ENCODE results near the gene TXNRD3. TPM values are rescaled to one million over a fixed set of nuclear protein-coding genes. Genes with fewer than 3 reads are reported as not detected.

Gene TXNRD3
- total RNA-seq, 8 experiments from 2014 or later = 3.7 to 17.7 (median 7.4) TPM

DNA sequence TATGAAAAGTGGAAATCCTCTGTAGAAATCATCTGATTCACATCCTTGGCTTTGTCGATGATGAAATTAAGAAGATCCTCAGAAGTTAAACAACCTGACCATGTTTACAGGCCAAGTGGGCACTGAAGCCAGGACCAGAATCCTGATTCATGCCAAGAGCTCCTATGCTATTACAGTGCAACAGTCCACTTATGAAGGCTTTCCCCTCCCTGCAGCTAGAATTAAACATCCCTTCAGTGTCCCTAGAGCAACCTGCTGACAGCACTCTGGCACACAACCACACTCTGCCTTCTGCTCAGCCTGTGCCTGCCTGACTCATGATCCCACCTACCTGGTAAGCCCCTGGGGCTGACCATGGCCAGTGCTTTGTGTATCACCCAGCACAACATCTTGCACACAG lies 33.8 kb downstream of the TXNRD3 start:
- no peak overlapping the region for H3K27ac ChIP-seq
- H3K4me3 ChIP-seq = no peak overlapping the region
- 43 to 100% (median 100%) methylated on average over 1 of the region's 1 CpG; no CpG with 5 or more reads in 4 of the 10 experiments for WGBS, 10 experiments
- H3K4me1 ChIP-seq (replicated peaks in 1 of 2) = no peaks in the 10 kb centered on the region
- in situ Hi-C loops (cut with MboI; ENCODE audit: low pct_unique_long_range_greater_than_20kb in 2 of 9, low sequenced_read_pairs in 9 of 9, unreplicated experiment in 9 of 9) = no loop called here
- ATAC-seq (replicated peaks in 6 of 8) = peak in 2 of 8 experiments; percentile 53 to 65

GRCh38 chr3:126620738-126621137 lies 34.2 kb downstream of the TXNRD3 start:
- H3K27ac ChIP-seq = no peak overlapping the region
- peak in 3 of 8 experiments; percentile 16 to 86 (median 32) for ATAC-seq (replicated peaks in 6 of 8)
- H3K4me1 ChIP-seq (replicated peaks in 1 of 2) = no peaks in the 10 kb centered on the region
- no peak overlapping the region for H3K4me3 ChIP-seq
- 48 to 100% (median 100%) methylated on average over 1 to 5 of the region's 7 CpGs; no CpG with 5 or more reads in 3 of the 10 experiments for WGBS, 10 experiments
- in situ Hi-C loops (cut with MboI; ENCODE audit: low pct_unique_long_range_greater_than_20kb in 2 of 9, low sequenced_read_pairs in 9 of 9, unreplicated experiment in 9 of 9) = no loop called here

- Histone ChIP-seq H3K4me1 (replicated peaks in 1 of 2) (no peaks in the 10 kb centered on the region), H3K27ac (no peak overlapping the region), H3K4me3 (no peak overlapping the region)
- ATAC-seq (replicated peaks in 6 of 8) = no peak
- in situ Hi-C loops (cut with MboI; ENCODE audit: low pct_unique_long_range_greater_than_20kb in 2 of 9, low sequenced_read_pairs in 9 of 9, unreplicated experiment in 9 of 9) = no loop called here
Observed at GRCh38 chr3:126618760-126619159, 36.2 kb downstream of the TXNRD3 start.

GRCh38 chr3:126618021-126618420 lies 36.9 kb downstream of the TXNRD3 start:
- Histone ChIP-seq H3K4me3 (no peak overlapping the region), H3K27ac (no peak overlapping the region), H3K4me1 (replicated peaks in 1 of 2) (peaks cover 0 to 3% of the 10 kb centered on the region in 2 donors)
- no peak for ATAC-seq (replicated peaks in 6 of 8)
- in situ Hi-C loops (cut with MboI; ENCODE audit: low pct_unique_long_range_greater_than_20kb in 2 of 9, low sequenced_read_pairs in 9 of 9, unreplicated experiment in 9 of 9) = no loop called here
- WGBS, 10 experiments = 11 to 100% (median 79%) methylated on average over 1 of the region's 1 CpG; no CpG with 5 or more reads in 2 of the 10 experiments

GRCh38 chr3:126617571-126617970 lies 37.4 kb downstream of the TXNRD3 start:
- Histone ChIP-seq H3K4me3 (no peak overlapping the region), H3K4me1 (replicated peaks in 1 of 2) (peaks cover 0 to 3% of the 10 kb centered on the region in 2 donors), H3K27ac (no peak overlapping the region)
- in situ Hi-C loops (cut with MboI; ENCODE audit: low pct_unique_long_range_greater_than_20kb in 2 of 9, low sequenced_read_pairs in 9 of 9, unreplicated experiment in 9 of 9) = no loop called here
- no peak for ATAC-seq (replicated peaks in 6 of 8)

GRCh38 chr3:126616931-126617330 lies 38.0 kb downstream of the TXNRD3 start:
- H3K27ac ChIP-seq = no peak overlapping the region
- H3K4me1 ChIP-seq (replicated peaks in 1 of 2) = peaks cover 0 to 3% of the 10 kb centered on the region in 2 donors
- 70 to 100% (median 90%) methylated on average over 1 to 2 of the region's 2 CpGs; no CpG with 5 or more reads in 1 of the 10 experiments for WGBS, 10 experiments
- no peak for ATAC-seq (replicated peaks in 6 of 8)
- no peak overlapping the region for H3K4me3 ChIP-seq
- in situ Hi-C loops (cut with MboI; ENCODE audit: low pct_unique_long_range_greater_than_20kb in 2 of 9, low sequenced_read_pairs in 9 of 9, unreplicated experiment in 9 of 9) = no loop called here

DNA sequence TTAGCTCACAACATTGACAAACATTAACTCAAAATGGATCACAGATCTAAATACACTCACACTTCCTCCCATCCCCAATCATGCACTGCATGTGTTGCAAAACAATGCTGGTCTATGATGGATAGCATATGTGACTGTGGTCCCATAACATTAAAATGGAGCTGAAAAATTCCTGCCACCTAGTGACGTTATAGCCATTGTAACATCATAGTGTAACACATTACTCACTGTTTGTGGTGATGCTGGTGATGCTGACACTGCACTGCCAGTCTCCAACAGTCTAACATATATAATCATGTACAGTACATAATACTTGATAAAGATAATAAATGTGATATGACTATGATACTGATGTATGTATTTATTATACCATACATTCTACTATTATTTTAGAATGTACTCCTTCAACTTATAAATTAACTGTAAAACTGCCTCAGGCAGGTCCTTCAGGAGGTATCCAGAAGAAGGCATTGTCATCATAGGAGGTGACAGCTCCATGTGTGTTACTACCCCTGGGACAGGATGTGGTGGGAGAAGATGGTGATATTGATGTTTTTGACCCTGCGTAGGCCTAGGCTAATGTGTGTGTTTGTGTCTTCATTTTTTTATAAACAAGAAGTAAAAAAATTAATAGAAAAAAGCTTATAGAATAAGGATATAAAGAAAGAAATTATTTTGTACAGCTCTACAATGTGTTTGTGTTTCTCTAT lies 41.3 kb downstream of the TXNRD3 start:
- peaks cover 0 to 3% of the 10 kb centered on the region in 2 donors for H3K4me1 ChIP-seq (replicated peaks in 1 of 2)
- ATAC-seq (replicated peaks in 6 of 8) = peak in 5 of 8 experiments; percentile 53 to 94 (median 73)
- 50 to 100% (median 71%) methylated on average over 1 to 2 of the region's 2 CpGs; no CpG with 5 or more reads in 2 of the 10 experiments for WGBS, 10 experiments
- in situ Hi-C loops (cut with MboI; ENCODE audit: low pct_unique_long_range_greater_than_20kb in 2 of 9, low sequenced_read_pairs in 9 of 9, unreplicated experiment in 9 of 9) = no loop called here
- no peak overlapping the region for H3K27ac ChIP-seq
- H3K4me3 ChIP-seq = no peak overlapping the region

DNA sequence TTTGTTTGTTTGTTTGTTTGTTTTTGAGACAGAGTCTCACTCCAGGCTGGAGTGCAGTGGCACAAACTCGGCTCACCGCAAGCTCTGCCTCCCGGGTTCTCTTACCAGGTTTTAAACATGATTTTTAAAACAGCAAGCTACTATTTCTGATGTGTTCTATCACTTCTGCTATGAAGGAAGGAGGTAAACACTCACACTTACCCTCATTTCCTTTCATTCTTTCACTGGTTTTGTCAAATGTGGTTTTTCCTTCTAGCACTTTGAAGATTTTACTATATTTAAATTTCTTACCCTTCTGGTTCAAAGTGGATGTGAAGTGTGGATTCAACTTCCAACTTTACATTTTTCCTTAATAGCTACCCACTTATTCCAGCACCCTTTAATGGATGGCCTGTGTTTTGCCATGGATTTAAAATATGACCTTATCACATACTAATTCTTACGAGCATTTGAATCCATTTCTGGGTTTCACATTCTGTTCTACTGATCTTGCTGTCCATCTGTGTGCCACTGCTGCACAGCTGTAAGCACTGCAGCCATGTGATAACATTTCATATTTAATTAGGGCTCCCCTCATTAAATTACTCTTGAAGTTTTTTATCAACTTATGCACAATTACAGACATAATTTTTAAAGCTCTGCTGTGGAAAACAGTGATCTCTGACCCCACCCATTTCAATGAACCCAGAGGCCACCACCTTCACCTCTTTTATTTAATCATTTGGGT lies 42.3 kb downstream of the TXNRD3 start:
- 83 to 100% (median 97%) methylated on average over 1 to 4 of the region's 4 CpGs; no CpG with 5 or more reads in 2 of the 10 experiments for WGBS, 10 experiments
- H3K27ac ChIP-seq = no peak overlapping the region
- H3K4me3 ChIP-seq = no peak overlapping the region
- no peak for ATAC-seq (replicated peaks in 6 of 8)
- in situ Hi-C loops (cut with MboI; ENCODE audit: low pct_unique_long_range_greater_than_20kb in 2 of 9, low sequenced_read_pairs in 9 of 9, unreplicated experiment in 9 of 9) = no loop called here
- H3K4me1 ChIP-seq (replicated peaks in 1 of 2) = peaks cover 0 to 3% of the 10 kb centered on the region in 2 donors

DNA sequence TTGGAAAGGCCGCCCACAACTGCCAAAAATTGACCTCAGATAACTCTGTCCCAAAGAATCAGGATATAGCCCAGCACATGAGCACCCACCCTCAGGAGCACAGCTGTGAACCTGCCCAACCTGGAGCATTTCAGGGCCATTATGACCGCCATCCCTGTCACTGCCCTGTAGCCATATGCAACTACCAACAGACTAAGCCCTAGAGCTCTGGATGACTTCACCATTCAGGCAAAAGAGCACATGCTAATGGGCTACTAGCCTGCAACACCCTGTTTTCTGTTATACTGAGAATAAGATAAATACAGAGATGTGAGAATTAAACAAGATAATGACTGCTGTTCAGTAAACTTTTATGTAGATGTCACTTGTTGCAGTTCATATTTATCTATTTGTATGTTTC lies 45.0 kb downstream of the TXNRD3 start:
- H3K4me1 ChIP-seq (replicated peaks in 1 of 2) = peaks cover 3% of the 10 kb centered on the region in 2 donors
- no peak overlapping the region for H3K27ac ChIP-seq
- H3K4me3 ChIP-seq = no peak overlapping the region
- ATAC-seq (replicated peaks in 6 of 8) = peak in 2 of 8 experiments; percentile 99
- in situ Hi-C loops (cut with MboI; ENCODE audit: low pct_unique_long_range_greater_than_20kb in 2 of 9, low sequenced_read_pairs in 9 of 9, unreplicated experiment in 9 of 9) = no loop called here
- WGBS, 10 experiments = 25 to 89% (median 72%) methylated on average over 1 to 2 of the region's 2 CpGs; no CpG with 5 or more reads in 6 of the 10 experiments

DNA sequence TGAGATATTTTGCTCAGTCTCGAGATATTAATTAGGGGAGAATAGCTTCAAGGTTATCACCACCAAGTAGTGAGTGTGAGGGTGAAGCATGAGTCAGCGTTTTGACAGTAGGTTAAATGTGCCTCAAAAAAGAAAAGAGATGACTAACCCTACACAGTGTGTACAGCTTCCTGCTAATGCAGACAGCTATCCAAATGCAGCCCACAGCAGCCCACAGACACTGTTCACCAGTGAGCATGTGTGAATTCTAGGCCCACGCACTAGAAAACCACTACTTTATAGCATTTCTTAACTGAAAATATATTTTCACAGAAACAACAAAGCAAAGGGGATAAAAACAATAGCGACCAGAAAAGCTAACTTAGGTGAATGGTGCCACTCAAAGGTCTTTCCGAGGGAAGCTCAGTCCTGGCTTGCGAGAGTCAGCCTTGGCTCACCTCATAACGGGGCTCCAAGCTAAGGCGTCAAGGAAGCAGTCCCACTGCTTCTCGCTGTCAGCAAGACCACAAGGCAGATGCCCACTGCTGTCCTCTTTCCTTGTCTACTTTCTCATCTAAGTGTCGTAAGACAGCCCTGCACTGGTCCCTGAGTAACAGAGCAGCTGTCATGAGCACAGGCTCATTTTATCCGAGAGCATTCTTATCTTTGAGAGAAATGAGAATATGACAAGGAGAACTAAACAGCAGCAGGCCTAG lies 47.6 kb downstream of the TXNRD3 start:
- WGBS, 10 experiments = 36 to 97% (median 91%) methylated on average over 4 to 11 of the region's 11 CpGs; no CpG with 5 or more reads in 1 of the 10 experiments
- in situ Hi-C loops (cut with MboI; ENCODE audit: low pct_unique_long_range_greater_than_20kb in 2 of 9, low sequenced_read_pairs in 9 of 9, unreplicated experiment in 9 of 9) = no loop called here
- peak in 7 of 8 experiments; percentile 37 to 85 (median 71) for ATAC-seq (replicated peaks in 6 of 8)

GRCh38 chr3:126606001-126606400 lies 48.9 kb downstream of the TXNRD3 start:
- ATAC-seq (replicated peaks in 6 of 8) = peak in 1 of 8 experiments; percentile 55
- 50 to 88% (median 75%) methylated on average over 2 of the region's 3 CpGs; no CpG with 5 or more reads in 3 of the 10 experiments for WGBS, 10 experiments
- Histone ChIP-seq H3K4me3 (no peak overlapping the region), H3K4me1 (replicated peaks in 1 of 2) (peaks cover 0 to 3% of the 10 kb centered on the region in 2 donors), H3K27ac (no peak overlapping the region)
- in situ Hi-C loops (cut with MboI; ENCODE audit: low pct_unique_long_range_greater_than_20kb in 2 of 9, low sequenced_read_pairs in 9 of 9, unreplicated experiment in 9 of 9) = no loop called here

More for the DNA sequence above, 47.6 kb downstream of the TXNRD3 start:
- Histone ChIP-seq H3K4me1 (replicated peaks in 1 of 2) (peaks cover 0 to 3% of the 10 kb centered on the region in 2 donors), H3K4me3 (no peak overlapping the region), H3K27ac (no peak overlapping the region)

DNA sequence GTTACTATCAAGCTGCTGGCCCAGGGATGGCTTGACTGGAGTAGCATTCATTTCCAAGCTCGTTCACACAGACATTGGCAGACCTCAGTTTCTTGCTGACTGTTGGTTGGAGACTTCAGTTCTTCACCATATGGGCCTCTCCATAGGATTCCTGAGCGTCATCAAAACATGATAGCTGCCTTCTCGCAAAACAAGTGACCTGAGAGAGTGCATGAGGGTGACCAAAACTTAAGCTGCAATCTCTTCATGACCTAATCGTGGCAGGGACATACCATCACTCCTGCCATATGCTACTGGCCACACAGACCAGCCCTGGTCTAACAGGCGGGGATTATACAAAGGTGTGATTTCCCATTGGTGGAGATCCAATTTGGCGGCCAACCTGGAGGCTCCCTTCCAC lies 50.2 kb downstream of the TXNRD3 start:
- no peak for ATAC-seq (replicated peaks in 6 of 8)
- in situ Hi-C loops (cut with MboI; ENCODE audit: low pct_unique_long_range_greater_than_20kb in 2 of 9, low sequenced_read_pairs in 9 of 9, unreplicated experiment in 9 of 9) = no loop called here
- peaks cover 0 to 3% of the 10 kb centered on the region in 2 donors for H3K4me1 ChIP-seq (replicated peaks in 1 of 2)
- WGBS, 10 experiments = 17 to 95% (median 81%) methylated on average over 1 to 5 of the region's 6 CpGs; no CpG with 5 or more reads in 3 of the 10 experiments
- no peak overlapping the region for H3K27ac ChIP-seq
- no peak overlapping the region for H3K4me3 ChIP-seq

GRCh38 chr3:126599101-126599500 lies 55.8 kb downstream of the TXNRD3 start:
- no peak for ATAC-seq (replicated peaks in 6 of 8)
- WGBS, 10 experiments = 0 to 86% (median 52%) methylated on average over 1 of the region's 1 CpG; no CpG with 5 or more reads in 6 of the 10 experiments
- Histone ChIP-seq H3K27ac (no peak overlapping the region), H3K4me1 (replicated peaks in 1 of 2) (no peaks in the 10 kb centered on the region), H3K4me3 (no peak overlapping the region)
- in situ Hi-C loops (cut with MboI; ENCODE audit: low pct_unique_long_range_greater_than_20kb in 2 of 9, low sequenced_read_pairs in 9 of 9, unreplicated experiment in 9 of 9) = no loop called here
